ENCODE measurements around the gene SUMO3.

Gene SUMO3

DNA sequence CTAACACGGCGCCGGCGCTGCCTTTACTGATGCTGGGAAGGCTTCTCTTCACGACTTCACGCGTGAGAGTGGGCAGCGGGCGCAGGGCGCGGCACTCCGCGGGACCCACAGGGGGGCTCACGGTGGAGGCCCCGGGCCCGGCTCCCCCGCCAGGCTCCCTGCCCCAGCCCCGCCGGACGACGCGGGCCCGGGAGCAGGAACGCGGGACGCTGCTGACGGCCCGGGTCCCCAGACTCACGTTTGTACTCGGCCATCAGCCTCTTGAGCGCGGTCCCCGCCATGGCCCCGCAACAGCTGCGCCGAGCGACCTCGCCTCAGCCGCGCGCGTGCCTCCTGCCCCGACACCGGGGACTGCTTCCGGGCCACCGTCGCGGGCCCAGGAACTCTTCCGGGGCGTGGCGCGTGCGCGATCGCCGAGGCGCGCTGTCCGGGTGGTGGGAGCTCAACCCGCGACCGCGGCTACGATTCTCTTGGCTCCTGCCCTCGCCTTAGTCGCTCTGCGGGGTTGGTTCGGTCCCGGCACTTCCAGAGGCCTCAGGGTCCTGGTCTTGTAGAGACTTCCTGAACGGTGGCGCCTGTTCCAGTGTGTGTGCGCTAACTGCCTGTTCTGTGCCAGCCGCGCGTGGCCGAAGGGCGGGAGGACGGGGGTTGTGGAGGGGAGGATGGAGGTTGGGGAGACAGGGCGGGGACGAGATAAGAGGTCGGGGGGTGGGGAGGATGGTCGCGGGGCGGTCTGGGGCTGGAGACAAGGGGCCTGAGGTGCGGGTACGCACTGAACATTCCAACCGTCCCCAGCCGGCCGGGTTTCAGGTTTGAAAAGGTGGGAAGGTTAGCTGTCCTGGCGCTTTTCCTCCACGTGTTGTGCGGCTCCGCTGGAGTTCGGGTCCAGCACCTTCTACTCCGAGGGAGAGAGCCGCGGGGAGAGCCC is 16.1 kb downstream of the SUMO3 start, which contains the start of gene UBE2G2:
TSS of gene UBE2G2 (minus strand) at position 353 of the 928 bp plus-strand sequence. CDS start at position 281, 72 bp downstream.
- DNase-seq (ENCODE audit: low spot score): peak; percentile 98

DNA sequence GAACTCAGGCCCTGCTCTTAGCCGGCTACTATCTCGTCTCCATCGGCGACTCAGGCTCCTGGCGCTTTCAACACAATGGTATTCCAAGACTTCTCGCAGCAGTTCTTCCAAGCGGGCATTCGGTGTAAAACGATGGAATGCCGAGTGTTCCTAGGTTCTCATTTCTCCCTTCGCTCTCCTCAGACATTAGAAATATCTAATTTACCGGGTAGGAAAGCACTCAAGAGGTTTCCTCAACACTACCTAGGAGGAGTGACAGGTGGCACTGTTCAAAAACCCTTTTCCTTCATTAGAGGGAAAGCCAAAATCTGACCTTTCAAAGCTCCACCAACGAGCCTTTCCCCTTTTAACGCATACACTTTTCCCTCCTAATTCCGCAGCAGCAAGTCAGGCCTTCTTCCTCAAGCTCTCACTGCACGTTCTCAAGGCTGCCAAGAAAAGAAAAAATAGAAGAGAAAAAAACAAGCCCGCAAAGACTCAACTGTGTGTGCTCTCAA is 16.8 kb downstream of the SUMO3 start:
- peak; percentile 55 for DNase-seq (ENCODE audit: low spot score)

DNA sequence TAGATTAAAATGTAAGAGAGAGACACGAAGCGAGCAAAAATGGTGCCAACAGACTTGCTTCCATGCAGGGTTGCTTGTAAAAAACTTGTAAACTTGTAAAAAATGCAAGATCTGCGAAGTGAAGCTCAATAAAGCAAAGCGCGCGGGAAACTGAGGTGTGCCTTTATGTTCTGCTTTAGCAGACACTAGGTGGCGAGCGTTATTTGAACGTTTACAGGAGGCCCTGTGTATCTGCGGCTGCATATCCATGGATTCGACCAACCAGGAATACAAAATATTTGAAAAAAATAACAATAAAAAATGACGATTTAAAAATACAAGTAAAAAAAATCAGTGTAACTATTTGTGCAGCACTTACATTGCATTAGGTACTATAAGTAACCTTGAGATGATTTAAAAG is 17.8 kb downstream of the SUMO3 start:
- DNase-seq (ENCODE audit: low spot score): no peak

DNA sequence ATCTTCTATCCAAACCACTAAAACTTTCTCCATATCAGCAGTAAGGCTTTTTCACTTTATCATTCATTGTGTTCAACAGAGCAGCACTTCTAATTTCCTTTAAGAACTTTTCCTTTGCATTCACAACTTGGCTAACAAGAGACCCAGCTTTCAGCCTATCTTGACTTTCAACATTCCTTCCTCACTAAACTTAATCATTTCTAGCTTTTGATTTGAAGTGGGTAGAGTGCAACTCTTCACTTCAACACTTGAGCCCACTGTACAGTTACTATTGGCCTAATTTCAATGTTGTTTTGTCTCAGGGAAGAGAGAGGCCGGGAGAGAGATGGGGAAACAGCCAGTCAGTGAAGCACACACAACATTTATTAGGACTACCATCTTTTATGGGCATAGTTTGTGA is 18.2 kb downstream of the SUMO3 start:
- DNase-seq (ENCODE audit: low spot score): no peak

DNA sequence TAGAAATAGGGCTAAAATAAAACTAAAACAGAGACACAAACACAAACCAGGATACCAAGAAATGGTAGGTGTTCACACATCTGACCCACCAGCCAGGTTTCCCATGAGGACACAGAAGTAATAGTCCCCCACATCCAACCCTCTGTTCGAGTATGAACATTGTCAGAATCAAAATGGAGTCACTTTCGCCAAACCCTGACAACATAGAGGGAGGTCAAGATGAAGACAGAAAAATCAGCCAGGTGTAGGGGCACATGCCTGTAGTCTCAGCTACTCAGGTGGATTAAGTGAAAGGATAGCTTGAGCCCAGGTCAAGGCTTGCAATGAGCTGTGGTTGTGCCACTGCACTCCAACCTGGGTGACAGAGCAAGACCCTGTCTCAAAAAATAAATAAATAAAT is 20.1 kb downstream of the SUMO3 start:
- DNase-seq (ENCODE audit: low spot score): no peak

DNA sequence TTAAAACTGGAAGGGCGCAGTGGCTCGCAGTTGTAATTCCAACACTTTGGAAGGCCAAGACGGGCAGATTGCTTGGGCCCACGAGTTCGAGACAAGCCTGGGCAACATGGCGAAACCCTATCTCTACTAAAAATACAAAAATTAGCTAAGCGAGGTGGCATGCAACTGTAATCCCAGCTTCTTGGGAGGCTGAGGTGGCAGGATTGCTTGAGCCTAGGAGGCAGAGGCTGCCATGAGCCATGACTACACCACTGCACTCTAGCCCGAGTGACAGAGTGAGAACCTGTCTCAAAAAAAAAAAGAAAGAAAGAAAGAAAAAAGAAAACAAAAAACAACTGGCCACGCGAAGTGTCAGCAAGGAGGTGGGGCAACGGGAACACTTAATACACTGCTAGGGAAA is 22.5 kb downstream of the SUMO3 start:
- no peak for DNase-seq (ENCODE audit: low spot score)

DNA sequence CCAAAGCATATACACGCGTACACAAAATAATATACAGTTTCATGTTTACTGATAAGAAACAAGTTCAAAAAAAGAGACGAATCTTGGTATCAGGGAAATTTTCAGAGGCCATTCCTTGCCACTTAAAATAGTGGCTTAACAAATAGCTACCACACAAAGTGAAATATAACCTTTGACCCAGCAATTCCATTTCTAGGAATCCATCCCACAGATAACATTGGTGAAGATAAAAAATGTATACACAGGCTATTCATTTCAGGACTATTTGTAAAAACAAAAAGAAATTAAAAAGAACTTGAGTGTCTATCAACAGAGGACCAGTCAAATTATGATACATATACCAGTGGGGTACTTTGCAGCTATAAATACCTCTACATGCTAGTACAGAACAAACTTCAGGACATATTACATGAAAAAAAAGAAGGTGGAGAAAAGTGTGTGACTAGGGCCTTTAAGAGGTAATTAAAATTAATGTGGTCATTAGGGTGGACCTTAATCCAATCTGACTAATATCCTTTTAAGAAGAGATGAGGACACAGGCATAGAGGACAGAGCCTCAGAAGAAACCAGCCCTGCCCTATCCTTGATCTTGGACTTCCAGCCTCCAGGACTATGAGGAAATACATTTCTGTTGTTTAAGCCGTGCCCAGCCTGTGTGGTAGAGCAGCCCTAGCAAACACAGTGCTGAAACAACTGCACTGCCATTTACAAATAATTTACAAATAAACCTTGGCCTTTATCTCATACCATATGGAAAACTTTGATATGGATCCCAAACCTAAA is 24.1 kb downstream of the SUMO3 start:
- no peak for DNase-seq (ENCODE audit: low spot score)

DNA sequence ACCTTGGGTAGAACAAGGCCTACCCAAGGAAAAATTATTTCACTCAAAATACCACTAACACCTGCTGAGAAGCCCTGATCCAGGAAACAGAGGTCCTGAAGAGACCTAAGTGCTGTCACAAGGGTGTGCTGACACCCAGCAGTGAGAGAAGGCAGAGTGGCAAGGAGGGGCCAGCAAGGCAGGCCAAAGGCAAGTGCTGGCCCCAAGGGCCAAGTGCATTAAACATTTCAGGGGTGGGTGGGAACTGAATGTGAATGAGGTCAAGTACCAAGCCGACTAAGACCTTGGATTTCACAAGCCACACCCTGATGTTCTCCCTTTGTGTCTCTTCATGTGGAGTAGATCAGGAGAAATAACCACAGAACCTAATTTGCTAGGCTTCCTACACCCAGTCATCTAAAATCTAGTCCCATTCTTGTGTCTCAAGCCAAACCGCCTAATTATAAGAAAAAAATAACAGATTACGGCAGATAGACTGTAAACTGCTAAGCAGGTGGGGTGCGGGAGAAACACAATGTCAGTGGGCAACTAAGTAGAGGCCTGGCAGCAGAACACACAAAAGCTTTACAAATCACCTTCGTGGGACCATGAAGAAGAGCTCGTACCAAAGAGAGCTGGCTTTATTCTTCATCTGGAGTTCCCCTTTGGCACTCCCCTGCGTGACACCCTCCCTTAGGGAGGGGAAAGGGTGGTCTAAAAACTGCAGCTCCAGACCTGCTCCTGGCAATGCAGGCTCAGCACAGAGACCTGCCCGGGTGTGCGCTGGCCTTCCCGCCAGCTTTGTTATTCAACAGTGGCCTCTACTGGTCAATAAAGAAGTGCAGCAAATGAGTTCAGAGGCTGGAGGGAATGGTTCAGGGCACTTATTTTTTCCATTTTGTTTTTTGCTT is 24.9 kb downstream of the SUMO3 start:
- DNase-seq (ENCODE audit: low spot score): peak; percentile 90

DNA sequence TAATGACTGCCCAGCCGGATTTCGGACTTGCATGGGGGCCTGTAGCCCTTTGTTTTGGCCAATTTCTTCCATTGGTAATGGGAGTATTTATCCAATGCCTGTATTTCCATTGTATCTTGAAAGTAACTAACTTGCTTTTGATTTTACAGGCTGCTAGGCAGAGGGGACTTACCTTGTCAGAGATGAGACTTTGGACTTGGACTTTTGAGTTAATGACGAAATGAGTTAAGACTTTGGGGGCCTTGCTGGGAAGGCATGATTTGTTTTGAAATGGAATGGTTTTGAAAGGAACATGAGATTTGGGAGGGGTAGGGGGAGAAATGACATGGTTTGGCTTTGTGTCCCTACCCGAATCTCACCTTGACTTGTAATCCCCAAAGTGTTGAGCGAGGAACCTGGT is 25.9 kb downstream of the SUMO3 start:
- DNase-seq (ENCODE audit: low spot score): no peak

DNA sequence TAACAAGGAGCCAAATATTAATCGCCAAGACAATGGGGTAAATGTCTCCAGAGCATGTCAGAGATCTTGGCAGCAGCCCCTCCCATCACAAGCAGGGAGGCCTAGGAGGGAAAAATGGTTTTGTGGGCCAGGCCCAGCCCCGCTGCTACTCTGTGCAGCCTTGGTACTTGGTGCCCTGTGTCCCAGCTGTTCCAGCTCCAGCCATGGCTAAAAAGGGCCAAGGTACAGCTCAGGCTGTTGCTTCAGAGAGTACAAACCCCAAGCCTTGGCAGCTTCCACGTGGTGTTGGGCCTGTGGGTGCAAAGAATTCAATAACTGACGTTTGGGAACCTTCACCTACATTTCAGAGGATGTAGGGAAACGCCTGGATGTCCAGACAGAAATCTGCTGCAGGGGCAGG is 26.6 kb downstream of the SUMO3 start:
- DNase-seq (ENCODE audit: low spot score): no peak

DNA sequence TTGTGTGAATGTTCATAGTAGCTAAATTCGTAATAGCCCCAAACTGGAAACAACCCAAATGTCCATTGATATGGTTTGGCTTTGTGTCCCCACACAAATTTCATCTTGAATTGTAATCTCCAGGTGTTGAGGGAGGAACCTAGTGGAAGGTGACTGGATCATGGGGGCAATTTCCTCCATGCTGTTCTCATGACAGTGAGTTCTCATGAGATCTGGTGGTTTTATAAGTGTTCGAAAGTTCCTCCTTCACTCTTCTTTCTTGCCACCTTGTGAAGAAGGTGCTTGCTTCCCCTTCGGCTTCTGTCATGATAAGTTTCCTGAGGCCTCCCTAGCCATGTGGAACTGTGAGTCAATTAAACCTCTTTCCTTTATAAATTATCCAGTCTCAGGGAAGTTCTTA is 27.5 kb downstream of the SUMO3 start:
- no peak for DNase-seq (ENCODE audit: low spot score)

DNA sequence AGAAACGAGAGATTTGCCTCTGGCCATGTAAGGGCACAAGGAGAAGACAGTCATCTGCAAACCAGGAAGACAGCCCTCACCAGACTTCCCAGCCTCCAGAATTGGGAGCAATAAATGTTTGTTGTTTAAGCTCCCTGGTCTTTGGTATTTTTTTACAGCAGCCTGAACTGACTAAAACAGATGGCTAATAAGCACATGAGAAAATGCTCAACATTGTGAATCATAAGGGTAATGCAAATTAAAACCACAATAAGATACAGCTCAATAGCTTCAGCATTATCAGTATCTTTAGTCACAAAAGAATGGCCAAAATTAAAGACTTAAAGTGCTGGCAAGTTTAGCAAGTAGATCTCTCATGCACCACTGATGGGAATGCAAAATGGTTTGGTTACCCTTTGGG is 28.0 kb downstream of the SUMO3 start:
- DNase-seq (ENCODE audit: low spot score): no peak

DNA sequence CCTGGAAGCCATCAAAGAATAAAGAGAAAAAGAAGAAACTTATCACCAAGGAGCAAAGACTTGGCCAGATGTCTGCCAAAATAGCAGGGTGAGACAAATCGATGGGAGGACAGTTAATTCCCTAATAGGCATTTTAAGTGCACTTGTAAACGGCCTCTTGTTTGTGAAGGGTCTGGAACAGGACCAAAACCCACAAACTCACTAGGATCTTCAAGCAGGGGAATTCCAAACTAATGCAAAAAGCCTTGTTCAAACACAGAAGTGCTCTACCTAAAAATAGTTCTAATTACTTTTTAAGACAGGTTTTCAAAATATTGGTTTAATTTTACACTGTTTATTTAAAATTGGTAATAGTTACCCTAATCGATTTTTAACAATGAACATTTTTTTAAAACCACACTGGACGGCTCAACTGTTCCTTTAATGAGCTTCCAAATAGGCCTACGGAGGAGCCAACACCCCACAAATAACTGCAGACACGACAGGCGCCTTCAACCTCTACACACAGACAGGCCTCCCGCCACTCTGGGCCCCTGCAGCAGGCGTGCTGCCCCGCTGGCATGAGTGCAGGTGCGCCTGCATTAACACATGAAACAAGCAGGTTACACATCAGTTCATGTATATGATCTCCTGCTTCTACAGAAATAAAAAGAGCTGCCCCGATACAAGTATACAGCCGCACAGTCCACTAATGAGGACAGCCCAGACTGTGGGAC is 32.1 kb downstream of the SUMO3 start:
- no peak for DNase-seq (ENCODE audit: low spot score)

DNA sequence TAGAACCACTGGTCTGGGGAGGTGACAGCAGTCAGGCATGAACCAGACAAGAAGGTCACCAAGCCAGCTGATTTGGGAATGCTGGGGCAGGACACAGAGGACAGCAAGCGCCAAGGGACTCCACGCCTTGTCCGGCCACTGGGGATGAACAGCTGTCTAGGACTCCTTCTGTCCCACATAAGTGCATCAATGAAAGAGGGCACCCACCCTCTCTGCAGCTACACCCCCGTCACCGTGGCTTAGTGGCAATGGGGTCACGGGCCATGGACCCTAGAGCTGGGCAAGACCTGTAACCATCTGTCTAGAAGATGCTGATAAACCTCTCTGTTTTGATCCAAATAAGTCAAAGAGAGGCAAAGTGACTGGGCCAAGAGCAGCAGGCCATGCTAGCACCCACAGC is 33.1 kb downstream of the SUMO3 start:
- DNase-seq (ENCODE audit: low spot score): no peak

DNA sequence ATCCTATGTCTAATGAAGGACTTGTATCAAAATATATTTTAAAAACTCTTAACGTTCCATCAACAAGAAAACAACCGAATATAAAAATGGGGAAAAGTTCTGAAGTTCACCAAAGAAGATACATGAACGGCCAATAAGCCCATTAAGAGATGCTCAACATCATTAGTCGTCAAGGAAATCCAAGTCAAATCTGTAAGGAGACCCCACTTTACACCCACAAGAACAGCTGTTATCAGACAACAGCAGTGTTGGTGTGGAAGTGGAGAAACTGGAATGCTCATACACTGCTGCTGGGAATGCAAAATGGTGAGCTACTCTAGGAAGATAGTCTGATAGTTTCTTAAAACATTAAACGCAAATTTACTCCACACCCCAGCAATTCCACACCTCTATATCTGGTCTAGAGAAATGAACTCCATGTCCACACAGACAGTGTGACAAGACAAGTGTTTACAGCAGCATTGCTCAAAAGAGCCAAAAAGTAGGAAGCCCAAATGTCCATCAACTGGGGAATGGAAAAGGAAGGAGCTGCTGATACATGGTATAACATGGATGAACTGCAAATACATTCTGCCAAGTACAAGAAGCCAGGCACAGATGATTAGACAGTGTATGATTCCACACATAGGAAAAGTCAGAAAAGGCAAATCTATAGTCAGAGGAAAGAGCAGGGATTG is 34.7 kb downstream of the SUMO3 start:
- no peak for DNase-seq (ENCODE audit: low spot score)

DNA sequence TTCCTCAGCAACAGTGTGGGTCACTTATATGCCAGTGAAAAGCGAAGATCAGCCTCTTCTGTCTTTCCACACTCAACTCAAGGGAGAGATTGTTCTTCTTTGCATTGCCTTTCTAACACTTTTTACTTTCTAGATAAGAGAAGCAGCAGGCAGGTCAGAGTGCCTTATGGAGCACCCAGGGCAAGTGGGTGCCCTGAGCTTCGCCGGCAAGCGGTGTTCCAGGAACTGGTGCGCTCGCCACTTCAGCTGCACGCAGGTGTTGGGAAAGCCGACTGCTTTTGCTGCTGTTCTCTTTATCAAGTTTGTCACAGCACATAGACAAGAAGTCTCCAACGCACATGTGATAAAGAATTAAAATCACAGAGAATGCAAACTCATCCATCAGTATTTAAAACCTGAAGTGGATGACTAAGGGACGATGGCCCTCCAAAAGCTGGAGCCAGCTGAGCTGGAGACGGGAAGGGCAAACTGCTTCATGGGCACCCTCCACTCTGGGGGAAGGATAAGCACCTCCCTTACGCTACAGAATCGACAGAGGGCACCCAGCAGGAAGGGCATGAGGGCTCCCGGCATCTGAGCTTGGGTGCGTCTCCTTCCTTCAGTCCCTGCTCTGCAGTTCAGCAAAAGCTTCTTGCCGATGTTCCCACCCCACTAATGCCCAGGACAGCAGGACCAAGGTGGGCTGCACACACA is 36.9 kb downstream of the SUMO3 start:
- DNase-seq (ENCODE audit: low spot score): no peak

DNA sequence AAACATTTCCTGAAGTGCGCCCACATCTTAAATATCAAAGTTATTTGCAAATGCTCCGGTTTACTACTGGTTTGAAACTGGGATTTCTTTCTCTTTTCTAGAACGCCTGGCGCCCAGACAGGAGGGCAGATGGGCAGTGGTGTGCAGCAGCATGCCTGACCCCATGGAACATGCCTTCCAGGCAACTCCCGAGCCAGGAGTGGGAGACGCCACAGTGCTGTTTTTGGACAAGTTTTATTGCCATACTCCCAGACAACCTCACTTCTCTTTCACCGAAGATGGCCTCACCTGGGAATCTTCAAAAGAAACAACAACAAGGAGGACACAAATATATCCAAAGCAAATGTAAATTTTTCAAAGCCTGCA is 37.7 kb downstream of the SUMO3 start:
- DNase-seq (ENCODE audit: low spot score): no peak

DNA sequence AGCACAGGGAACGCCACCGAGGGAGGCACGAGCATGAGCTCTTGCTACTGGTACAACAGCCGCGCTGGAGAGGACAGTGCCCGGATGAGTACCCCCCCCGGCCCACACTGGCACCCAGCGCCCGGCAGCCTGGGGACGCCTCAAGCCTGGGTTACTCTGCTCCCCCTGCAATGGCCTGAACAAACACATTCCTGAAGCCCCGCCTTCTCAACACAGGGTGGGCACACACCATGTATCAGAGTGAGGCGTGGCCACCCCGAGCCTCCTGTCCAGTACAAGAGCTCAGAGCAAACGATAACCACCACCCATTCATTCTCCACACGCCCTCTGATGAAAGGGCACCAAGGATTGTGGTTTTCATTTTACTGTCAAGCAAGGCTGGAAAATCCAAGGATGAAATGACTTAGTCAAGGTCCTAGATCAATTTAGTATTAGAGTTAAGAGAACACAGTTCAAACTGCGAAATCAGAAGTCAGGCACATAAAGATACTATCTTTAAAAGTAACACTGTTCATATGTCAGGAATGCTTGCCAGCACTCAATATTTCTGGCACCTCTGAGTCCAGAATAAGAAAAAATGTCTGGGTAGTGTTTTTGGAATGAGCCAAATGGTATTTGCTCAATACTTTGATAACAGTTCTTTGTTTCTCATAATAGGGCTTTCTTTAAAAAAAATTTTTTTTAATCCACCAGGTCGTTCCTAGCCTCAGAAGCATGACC is 38.3 kb downstream of the SUMO3 start:
- DNase-seq (ENCODE audit: low spot score): no peak

DNA sequence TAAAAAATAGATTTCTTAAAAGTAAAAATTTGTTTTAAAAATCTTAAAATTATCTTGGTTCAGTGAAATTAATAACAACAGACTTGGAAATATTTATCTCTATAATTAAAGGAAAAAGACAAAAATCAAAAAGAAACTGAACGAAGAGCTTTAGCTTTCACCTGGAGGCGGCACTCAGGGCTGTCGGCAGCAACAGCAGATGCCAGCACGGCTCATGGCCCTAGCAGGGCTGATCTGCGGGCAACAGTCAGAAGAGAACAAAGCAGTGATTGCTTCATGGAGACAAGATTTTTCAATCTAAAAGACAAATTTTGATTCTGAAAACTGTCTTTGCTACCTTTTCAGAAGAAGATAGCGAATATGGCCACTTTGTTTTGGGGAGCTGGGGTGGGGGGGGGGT is 38.9 kb downstream of the SUMO3 start:
- DNase-seq (ENCODE audit: low spot score): no peak

DNA sequence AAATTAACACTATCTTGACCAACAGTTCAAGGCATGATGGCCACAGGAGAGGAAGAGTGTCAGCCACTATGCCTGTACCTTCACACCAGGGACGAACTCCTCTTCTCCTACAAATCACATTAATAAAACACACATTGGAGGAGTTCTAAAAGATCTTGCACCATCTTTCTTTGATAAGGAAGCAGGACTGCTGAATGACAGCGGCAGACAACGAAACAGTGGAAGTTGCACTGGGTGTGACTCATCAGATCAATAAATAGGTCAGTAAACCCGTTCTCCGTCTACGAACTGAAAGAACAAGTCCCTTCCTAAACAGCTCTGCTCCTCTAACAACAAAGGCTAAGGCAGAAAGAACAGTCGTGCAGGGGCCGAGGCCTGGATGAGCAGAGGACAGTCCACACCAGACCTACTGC is 39.4 kb downstream of the SUMO3 start:
- DNase-seq (ENCODE audit: low spot score): no peak

Measured in D341Med (cell line).